Right renal pelvis (tissue), 4 donors: ENCODE results near the gene PABPC1L2B. TPM values are rescaled to one million over a fixed set of nuclear protein-coding genes. Genes with fewer than 3 reads are reported as not detected.
"Not testable (repeated sequence)": the region's sequence is repeated elsewhere in the genome, so short reads cannot be mapped to it uniquely, and the experiment has no call there.

Experiments
- DNase-seq, 4 donors: peaks; one replicate each; pipeline ENCODE4 v3.0.0-alpha.2; 2013; ENCODE audit warnings: low read depth in 4 of 4, low spot score in 3 of 4, missing footprints in 1 of 4
- polyA plus RNA-seq, 4 donors: library from polyadenylated mRNA; unstranded; fragments of 120-200 nt; gene quantifications; one replicate each; pipeline ENCODE4 v1.2.1, GENCODE V29; 2013; ENCODE audit not compliant: insufficient read length in 4 of 4

Gene PABPC1L2B
- polyA plus RNA-seq: under 1 TPM in 1 of 4 donors, not detected in 3; 0.03 TPM

DNA sequence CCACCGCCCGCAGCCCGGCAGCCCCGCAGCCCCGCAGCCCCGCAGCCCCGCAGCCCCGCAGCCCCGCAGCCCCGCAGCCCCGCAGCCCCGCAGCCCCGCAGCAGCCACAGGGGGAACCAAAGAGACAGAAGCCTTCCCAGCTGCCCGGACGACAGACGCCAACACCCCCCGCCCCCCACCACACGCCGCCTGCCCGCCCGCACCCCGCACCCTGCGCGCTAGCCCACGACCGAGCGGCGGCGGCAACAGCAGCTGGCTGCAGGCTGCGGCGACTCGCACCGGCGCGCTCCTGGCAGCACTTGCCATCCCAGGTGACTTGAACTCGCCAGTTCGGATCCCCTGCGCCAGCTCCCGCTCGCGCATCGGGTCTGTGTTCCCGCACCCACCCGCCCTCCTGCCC lies at the start of gene PABPC1L2B:
TSS of gene PABPC1L2B (plus strand) at position 207 of the 400 bp plus-strand sequence. CDS start 704 bp downstream, outside the sequence.
- DNase-seq: not testable (repeated sequence)

- not testable (repeated sequence) for DNase-seq
Measured at GRCh38 chrX:72959971-72960370, 42.8 kb upstream of the PABPC1L2B start.

- not testable (repeated sequence) for DNase-seq
Measured at GRCh38 chrX:72971859-72972258, 30.9 kb upstream of the PABPC1L2B start.

GRCh38 chrX:72974885-72975284 lies 27.9 kb upstream of the PABPC1L2B start:
- DNase-seq: not testable (repeated sequence)

GRCh38 chrX:72980894-72981469 lies 21.8 kb upstream of the PABPC1L2B start:
- not testable (repeated sequence) for DNase-seq

DNA sequence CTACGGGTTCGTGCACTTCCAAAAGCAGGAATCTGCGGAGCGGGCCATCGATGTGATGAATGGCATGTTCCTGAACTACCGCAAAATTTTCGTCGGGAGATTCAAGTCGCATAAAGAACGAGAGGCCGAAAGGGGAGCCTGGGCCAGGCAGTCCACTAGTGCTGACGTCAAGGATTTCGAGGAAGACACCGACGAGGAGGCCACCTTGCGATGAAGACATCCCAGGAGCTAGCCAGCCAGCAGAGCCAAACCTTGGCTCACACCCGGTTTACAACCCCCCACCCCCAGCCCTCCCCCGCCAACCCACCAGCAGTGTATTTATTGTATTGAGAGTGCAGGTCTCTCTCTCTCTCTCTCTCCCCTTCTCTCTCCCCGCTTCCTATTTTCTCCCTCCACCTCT lies 1.3 kb downstream of the PABPC1L2B start:
- not testable (repeated sequence) for DNase-seq

GRCh38 chrX:73021361-73022092 lies 18.8 kb downstream of the PABPC1L2B start:
- DNase-seq: no peak

GRCh38 chrX:73022093-73022445 lies 19.3 kb downstream of the PABPC1L2B start:
- not testable (repeated sequence) for DNase-seq

- no peak for DNase-seq
Measured at GRCh38 chrX:73028876-73029275, 26.1 kb downstream of the PABPC1L2B start.

Other genes starting within 250 kb of the PABPC1L2B start
- gene DMRTC1B, start 226.0 kb upstream of the PABPC1L2B start, polyA plus RNA-seq: 1 to 10 TPM; 3.6 to 6.2 (median 4.3) TPM
- not detected for gene FAM236B, start 220.3 kb upstream of the PABPC1L2B start, polyA plus RNA-seq
- gene FAM236D, start 194.7 kb upstream of the PABPC1L2B start, polyA plus RNA-seq: not detected
- not detected for gene FAM236C, start 90.3 kb upstream of the PABPC1L2B start, polyA plus RNA-seq
- under 1 TPM in 1 of 4 donors, not detected in 3; 0.12 TPM for gene FAM236A, start 64.7 kb upstream of the PABPC1L2B start, polyA plus RNA-seq
- gene DMRTC1, start 59.1 kb upstream of the PABPC1L2B start, polyA plus RNA-seq: 1 to 10 TPM in 1 of 4 donors, under 1 TPM in 3; 0.29 to 1.5 (median 0.48) TPM
- not detected for gene PABPC1L2A, start 76.6 kb downstream of the PABPC1L2B start, polyA plus RNA-seq
- gene NAP1L2, start 211.9 kb downstream of the PABPC1L2B start, polyA plus RNA-seq: 1 to 10 TPM; 2.3 to 4.5 (median 3.1) TPM